Adipose tissue (tissue), 3 donors: ENCODE measurements around the gene SCRN1. TPM values are rescaled to one million over a fixed set of nuclear protein-coding genes. Genes with fewer than 3 reads are reported as not detected.

Experiments used
- H3K27ac ChIP-seq: one replicate; pipeline ENCODE4 v1.5.1; 2013; ENCODE audit warnings: low read depth, low read length
- WGBS, 3 donors: extraction: QIAGEN DNeasy Blood & Tissue Kit; methylation state at CpG; one replicate each; pipeline ENCODE4 v1.1.7; 2013; 5-methylcytosine and 5-hydroxymethylcytosine counted together
- polyA plus RNA-seq, 3 donors: library from polyadenylated mRNA; stranded (reverse); fragments of 200-250 nt; gene quantifications; one replicate each; pipeline ENCODE4 v1.2.3, GENCODE V29; 2013
- donor health status: healthy with polysubstance abuse.
- donor health status: Bipolar disorder and iron deficiency.
- donor health status: healthy.

Gene SCRN1
- polyA plus RNA-seq, 3 donors = 9.0 to 33.5 (median 14.7) TPM

DNA sequence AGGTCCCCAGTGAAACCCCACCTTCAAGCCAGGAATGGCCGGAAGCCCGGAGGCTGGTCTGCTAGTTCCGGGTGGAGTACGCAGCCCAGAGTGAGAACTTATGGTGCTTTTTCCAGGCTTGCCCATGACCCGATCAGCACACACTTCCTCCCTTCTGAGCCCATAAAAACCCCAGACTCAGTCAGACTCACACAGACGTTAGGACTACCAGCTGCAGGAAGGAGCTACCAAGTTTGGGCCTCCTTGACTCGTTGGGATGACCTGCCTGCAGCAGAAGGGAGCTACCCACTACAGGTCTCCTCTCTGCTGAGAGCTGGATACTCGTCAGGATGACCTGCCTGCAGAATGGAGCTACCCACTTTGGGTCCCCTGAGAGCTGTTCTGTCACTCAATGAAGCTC, 39.1 kb downstream of the SCRN1 start:
- WGBS, 3 donors = 91 to 96% (median 94%) methylated on average over 8 of the region's 8 CpGs

GRCh38 chr7:29948587-29948986, 41.0 kb downstream of the SCRN1 start:
- WGBS, 3 donors = 83 to 91% (median 88%) methylated on average over 2 of the region's 2 CpGs
- H3K27ac ChIP-seq = no peak overlapping the region

More for the DNA sequence above, 39.1 kb downstream of the SCRN1 start:
- H3K27ac ChIP-seq = no peak overlapping the region

- no peak overlapping the region for H3K27ac ChIP-seq
- 75 to 89% (median 87%) methylated on average over 5 of the region's 5 CpGs for WGBS, 3 donors
These were observed 43.0 kb downstream of the SCRN1 start for GRCh38 chr7:29946428-29947186.

DNA sequence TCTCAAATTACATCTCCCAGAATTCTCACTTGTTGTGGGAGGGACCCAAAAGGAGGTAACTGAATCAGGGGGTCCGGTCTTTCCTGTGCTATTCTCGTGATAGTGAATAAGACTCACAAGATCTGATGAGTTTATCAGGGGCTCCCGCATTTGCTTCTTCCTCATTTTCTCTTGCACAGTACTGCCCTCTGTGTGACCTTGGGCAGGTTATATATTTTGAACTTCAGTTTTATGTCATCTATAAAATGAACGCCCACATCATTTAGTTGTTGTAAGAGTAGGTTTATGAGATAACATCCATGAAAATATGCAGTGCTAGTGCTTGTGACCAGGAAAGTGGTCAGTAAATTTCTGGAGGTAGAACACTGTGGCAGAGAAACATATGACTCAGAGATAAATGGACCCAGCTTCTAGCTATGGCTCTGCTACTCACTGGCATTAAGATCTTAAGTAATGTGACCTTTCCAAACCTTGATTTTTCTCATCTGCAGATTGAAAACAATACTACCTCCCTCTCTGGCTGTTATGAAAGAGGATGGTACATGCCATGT, 44.3 kb downstream of the SCRN1 start:
- H3K27ac ChIP-seq = no peak overlapping the region
- 89 to 96% (median 94%) methylated on average over 4 of the region's 4 CpGs for whole genome bisulfite sequencing, 3 donors

DNA sequence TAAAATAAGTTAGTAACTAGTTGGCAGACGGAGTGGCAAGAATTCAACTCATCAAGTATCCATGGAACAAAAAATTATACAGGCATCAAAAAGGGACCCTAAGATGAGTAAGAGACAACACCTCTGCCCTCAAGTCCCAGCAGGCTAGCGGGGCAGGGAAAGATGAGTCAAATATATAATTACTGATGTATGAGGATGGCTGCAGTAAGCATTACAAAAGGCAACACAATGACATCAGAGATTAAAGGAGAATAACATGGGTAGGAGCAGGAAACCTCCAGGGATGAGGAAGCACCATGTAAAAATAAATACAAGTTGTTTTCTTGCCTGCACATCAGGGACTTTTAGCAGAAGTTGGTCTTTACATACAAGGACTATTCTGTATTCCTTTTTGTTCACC, 49.4 kb downstream of the SCRN1 start:
- H3K27ac ChIP-seq = no peak overlapping the region
- WGBS, 3 donors = 93 to 98% (median 96%) methylated on average over 2 of the region's 2 CpGs

- H3K27ac ChIP-seq = no peak overlapping the region
- 92 to 95% (median 93%) methylated on average over 3 of the region's 3 CpGs for WGBS, 3 donors
These were observed 52.5 kb downstream of the SCRN1 start for GRCh38 chr7:29937132-29937531.

GRCh38 chr7:29935111-29935510, 54.5 kb downstream of the SCRN1 start:
- no peak overlapping the region for H3K27ac ChIP-seq
- WGBS, 3 donors = 68 to 97% (median 93%) methylated on average over 2 of the region's 2 CpGs

DNA sequence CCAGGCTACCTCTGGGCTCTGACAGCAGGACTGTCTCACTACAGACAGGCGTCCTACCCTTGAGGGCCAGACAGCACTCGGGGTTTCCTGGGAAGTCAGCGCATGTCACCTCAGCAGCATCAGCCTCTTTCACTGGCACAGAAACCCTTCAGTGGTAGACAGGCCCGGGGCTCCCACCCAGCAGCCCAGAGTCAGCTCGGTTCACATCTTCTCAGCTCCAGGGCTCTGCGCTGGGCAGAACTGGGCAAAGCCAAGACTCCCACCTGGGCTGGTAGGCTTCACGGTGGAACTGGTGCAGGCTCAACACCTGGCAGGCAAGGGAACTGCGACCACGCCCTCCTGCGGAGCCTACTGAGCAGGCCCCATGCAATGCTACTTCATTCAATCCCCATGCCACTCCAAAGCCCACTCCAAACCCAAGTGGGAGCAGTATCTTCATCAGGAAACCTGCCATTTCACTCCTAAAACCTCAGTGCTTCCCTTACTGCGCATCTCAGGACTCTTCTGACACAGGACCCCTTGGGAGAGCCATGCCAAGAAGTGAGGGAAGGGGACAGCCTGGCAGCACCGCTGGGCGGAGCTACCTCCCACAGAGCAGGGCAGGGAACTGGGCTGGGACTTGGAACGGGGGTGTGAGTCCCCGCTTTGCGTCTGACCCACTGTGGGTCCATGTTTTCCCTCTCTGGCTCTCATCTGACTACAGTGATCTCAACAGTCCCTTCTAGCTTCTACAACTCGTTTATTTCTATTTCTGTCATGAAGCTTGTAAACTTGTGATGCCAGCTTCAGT, 60.4 kb downstream of the SCRN1 start:
- H3K27ac ChIP-seq = no peak overlapping the region
- WGBS, 3 donors = 88 to 96% (median 90%) methylated on average over 17 of the region's 17 CpGs

DNA sequence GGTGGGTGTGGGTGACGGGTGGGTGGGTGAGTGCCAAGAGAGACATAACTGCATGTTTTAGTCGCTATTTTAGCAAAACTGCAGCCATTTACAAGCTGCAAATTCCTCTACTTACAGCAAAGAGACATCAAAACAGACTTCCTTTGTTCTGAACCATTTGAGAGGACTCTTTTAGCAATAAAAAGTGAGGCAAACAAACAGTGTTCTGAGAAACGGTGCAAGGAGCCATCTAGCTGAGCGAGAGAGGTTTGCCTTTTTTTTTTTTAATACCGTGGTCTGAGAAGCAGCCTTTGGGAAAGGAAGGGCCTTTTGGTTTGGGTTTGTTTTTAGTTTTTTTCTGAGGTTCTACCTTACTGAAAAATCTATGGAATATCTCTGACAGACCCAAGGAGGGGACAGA, 62.9 kb downstream of the SCRN1 start:
- 70 to 79% (median 74%) methylated on average over 5 of the region's 5 CpGs for WGBS, 3 donors
- H3K27ac ChIP-seq = no peak overlapping the region

GRCh38 chr7:29926216-29926615, 63.4 kb downstream of the SCRN1 start:
- H3K27ac ChIP-seq = no peak overlapping the region
- WGBS, 3 donors = 94% methylated on average over 15 of the region's 15 CpGs

GRCh38 chr7:29924684-29925083, 64.9 kb downstream of the SCRN1 start:
- H3K27ac ChIP-seq = no peak overlapping the region
- WGBS, 3 donors = 93 to 100% (median 94%) methylated on average over 2 of the region's 2 CpGs

- 68 to 83% (median 75%) methylated on average over 9 of the region's 9 CpGs for WGBS, 3 donors
- H3K27ac ChIP-seq = no peak overlapping the region
These were observed 65.6 kb downstream of the SCRN1 start for GRCh38 chr7:29924006-29924405.

- H3K27ac ChIP-seq = no peak overlapping the region
- whole genome bisulfite sequencing, 3 donors = 65 to 89% (median 75%) methylated on average over 7 of the region's 7 CpGs
These were observed 66.5 kb downstream of the SCRN1 start for GRCh38 chr7:29922921-29923700.

GRCh38 chr7:29921404-29922010, 68.1 kb downstream of the SCRN1 start:
- no peak overlapping the region for H3K27ac ChIP-seq
- WGBS, 3 donors = 48 to 60% (median 58%) methylated on average over 4 of the region's 4 CpGs

DNA sequence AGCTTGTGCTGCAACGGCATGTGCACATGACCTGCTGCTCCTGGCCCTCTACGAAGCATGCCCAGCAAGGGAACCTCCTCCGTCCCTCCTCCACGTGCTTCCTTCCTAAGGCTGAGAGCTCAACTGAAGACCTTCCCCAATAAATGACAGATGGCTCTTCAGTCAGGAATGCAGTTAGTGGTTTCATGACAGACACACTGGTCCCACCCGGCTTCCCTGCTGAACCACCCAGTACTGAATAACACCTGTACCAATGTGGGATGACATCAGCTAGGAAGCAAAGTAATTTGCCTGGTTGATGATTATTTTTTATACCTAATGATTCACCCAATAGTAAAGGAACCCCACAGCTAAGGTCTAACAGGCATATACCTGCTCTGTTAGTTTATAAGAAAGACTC, 69.1 kb downstream of the SCRN1 start:
- WGBS, 3 donors = 68 to 80% (median 77%) methylated on average over 5 of the region's 5 CpGs
- no peak overlapping the region for H3K27ac ChIP-seq

- WGBS, 3 donors = 90 to 93% (median 92%) methylated on average over 5 of the region's 5 CpGs
- H3K27ac ChIP-seq = no peak overlapping the region
These were observed 69.8 kb downstream of the SCRN1 start for GRCh38 chr7:29919790-29920189.

GRCh38 chr7:29918850-29919249, 70.8 kb downstream of the SCRN1 start:
- WGBS, 3 donors = 65 to 92% (median 90%) methylated on average over 4 of the region's 4 CpGs
- no peak overlapping the region for H3K27ac ChIP-seq

DNA sequence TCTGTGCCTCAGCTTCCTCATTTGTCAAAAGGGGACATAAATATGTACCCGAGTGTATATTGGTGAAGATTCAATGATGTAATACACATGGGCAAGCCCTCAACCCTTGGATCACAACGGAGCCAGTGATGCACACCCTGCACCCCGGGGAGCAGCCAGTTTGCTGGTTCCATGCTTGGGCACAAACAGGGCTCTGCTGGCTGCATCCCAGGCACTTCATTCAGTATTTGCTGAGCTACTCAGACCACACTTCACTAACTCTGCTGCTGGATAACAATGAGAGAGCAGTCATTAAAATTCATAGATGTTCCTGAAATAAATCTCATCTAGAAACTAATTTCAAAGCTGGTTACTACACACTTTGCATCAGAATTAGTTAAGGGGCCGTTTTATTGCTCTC, 72.0 kb downstream of the SCRN1 start:
- no peak overlapping the region for H3K27ac ChIP-seq
- WGBS, 3 donors = 78 to 89% (median 79%) methylated on average over 4 of the region's 4 CpGs
